CD14-positive monocyte (primary cell): ENCODE data around the gene KCNJ10. TPM values are rescaled to one million over a fixed set of nuclear protein-coding genes. Genes with fewer than 3 reads are reported as not detected.

Source experiments
- DNase-seq, 3 donors: peaks; one replicate each; pipeline ENCODE4 v3.0.0-alpha.2; 2011 to 2022
- H2AFZ ChIP-seq: 2 replicates; pipeline ENCODE4 v1.6.0; 2012; ENCODE audit warnings: mild to moderate bottlenecking, low read depth, low read length, inconsistent platforms; ENCODE audit not compliant: insufficient read depth, poor library complexity, severe bottlenecking
- H3K27ac ChIP-seq, 2 donors: 1 replicate in 1 of 2; 2 replicates in 1 of 2; pipeline ENCODE4 v1.5.1; 2012 to 2013; ENCODE audit warnings: low read length in 2 of 2, control low read depth in 1 of 2, inconsistent platforms in 1 of 2, low read depth in 1 of 2, mild to moderate bottlenecking in 1 of 2
- H3K27me3 ChIP-seq, 2 donors: one replicate each; pipeline versions ENCODE4 v1.6.0 to v1.6.1; 2011 to 2013; ENCODE audit warnings: low read length in 2 of 2; ENCODE audit not compliant: control insufficient read depth in 2 of 2, insufficient read depth in 2 of 2
- H3K36me3 ChIP-seq, 2 donors: replicated peaks in 1 of 2; 1 replicate in 1 of 2; 2 replicates in 1 of 2; pipeline versions ENCODE4 v1.5.1 to v1.6.1; 2012 to 2013; ENCODE audit warnings: low read length in 2 of 2, control low read depth in 1 of 2, inconsistent platforms in 1 of 2, mild to moderate bottlenecking in 1 of 2; ENCODE audit not compliant: insufficient read depth in 2 of 2, control insufficient read depth in 1 of 2
- H3K4me1 ChIP-seq, 2 donors: 1 replicate in 1 of 2; 2 replicates in 1 of 2; pipeline versions ENCODE4 v1.5.1 to v1.6.1; 2012 to 2013; ENCODE audit warnings: low read length in 2 of 2, control low read depth in 1 of 2, inconsistent platforms in 1 of 2, mild to moderate bottlenecking in 1 of 2, moderate library complexity in 1 of 2; ENCODE audit not compliant: insufficient read depth in 2 of 2, control insufficient read depth in 1 of 2
- H3K4me2 ChIP-seq: replicated peaks from 2 replicates; pipeline ENCODE3; 2012; ENCODE audit warnings: low read length, moderate library complexity, mild to moderate bottlenecking; ENCODE audit not compliant: poor library complexity, severe bottlenecking; ENCODE audit errors: extremely low read depth
- H3K4me3 ChIP-seq, 3 experiments: fragments of 200-600 bp in 1 of 3; sonication (generic) in 1 of 3; replicated peaks in 1 of 3; 1 replicate in 2 of 3; 2 replicates in 1 of 3; pipeline ENCODE4 v1.5.1; 2011 to 2013; ENCODE audit warnings: low read length in 3 of 3, mild to moderate bottlenecking in 3 of 3, control low read depth in 2 of 3, low read depth in 2 of 3, inconsistent platforms in 1 of 3, moderate library complexity in 1 of 3
- H3K79me2 ChIP-seq: 2 replicates; pipeline ENCODE4 v1.6.0; 2012; ENCODE audit warnings: mild to moderate bottlenecking, control low read depth, inconsistent platforms, low read length, moderate library complexity; ENCODE audit not compliant: insufficient read depth
- H3K9ac ChIP-seq: 2 replicates; pipeline ENCODE4 v1.6.0; 2017; ENCODE audit warnings: low read length, mild to moderate bottlenecking; ENCODE audit not compliant: insufficient read depth, poor library complexity, severe bottlenecking
- H3K9me3 ChIP-seq, 2 donors: replicated peaks in 1 of 2; 1 replicate in 1 of 2; 2 replicates in 1 of 2; pipeline versions ENCODE4 v1.5.1 to v1.6.1; 2012 to 2013; ENCODE audit warnings: low read length in 2 of 2, control low read depth in 1 of 2; ENCODE audit not compliant: control insufficient read depth in 1 of 2, insufficient read depth in 1 of 2
- H4K20me1 ChIP-seq: 2 replicates; pipeline ENCODE4 v1.6.0; 2012; ENCODE audit warnings: mild to moderate bottlenecking, low read length, control low read depth, moderate library complexity; ENCODE audit not compliant: insufficient read depth
- H3K27ac Mint-ChIP-seq, 7 donors: one replicate each; pipeline ENCODE4 v1.8.0; 2020; ENCODE audit warnings: mild to moderate bottlenecking in 7 of 7, mixed read lengths in 7 of 7, moderate library complexity in 6 of 7, inconsistent platforms in 2 of 7
- H3K27me3 Mint-ChIP-seq, 3 donors: one replicate each; pipeline ENCODE4 v1.8.0; 2021 to 2022; ENCODE audit warnings: low read depth in 3 of 3, mild to moderate bottlenecking in 3 of 3, mixed read lengths in 3 of 3, moderate library complexity in 3 of 3, inconsistent platforms in 1 of 3
- H3K36me3 Mint-ChIP-seq, 2 donors: one replicate each; pipeline ENCODE4 v1.8.0; 2020; ENCODE audit warnings: mixed read lengths in 2 of 2, inconsistent platforms in 1 of 2, mild to moderate bottlenecking in 1 of 2
- H3K4me1 Mint-ChIP-seq: one replicate; pipeline ENCODE4 v1.8.0; 2020; ENCODE audit warnings: mild to moderate bottlenecking, mixed read lengths
- H3K4me3 Mint-ChIP-seq, 2 donors: one replicate each; pipeline ENCODE4 v1.8.0; 2020; ENCODE audit warnings: mild to moderate bottlenecking in 2 of 2, mixed read lengths in 2 of 2, moderate library complexity in 1 of 2
- H3K9me3 Mint-ChIP-seq, 7 donors: one replicate each; pipeline ENCODE4 v1.8.0; 2020 to 2022; ENCODE audit warnings: mixed read lengths in 7 of 7, mild to moderate bottlenecking in 6 of 7, moderate library complexity in 6 of 7, inconsistent platforms in 2 of 7
- WGBS: methylation state at CpG from one replicate; pipeline ENCODE4 v1.1.5; 2013; ENCODE audit warnings: missing lambda C conversion rate; ENCODE audit not compliant: insufficient coverage; 5-methylcytosine and 5-hydroxymethylcytosine counted together
- intact Hi-C, 2 donors: fragments of 100-400 bp; cut with micrococcal nuclease; formaldehyde crosslinking; loops; one replicate each; pipeline versions ENCODE4 v1.15.0 to v1.15.1; 2023
- polyA plus RNA-seq, 3 donors: library from polyadenylated mRNA; depleted of rRNA in 1 of 3; unstranded in 2 of 3; stranded (reverse) in 1 of 3; fragments of 300-500 nt in 2 of 3; fragments of >200 nt in 1 of 3; fragmentation: Illumina TruSeq in 2 of 3; gene quantifications; 1 replicate in 2 of 3; 2 replicates in 1 of 3; pipeline ENCODE4 v1.2.3, GENCODE V29; 2012 to 2021
- TF ChIP-seq, protein P1 (sequence below): fragments of 200-600 bp; IDR thresholded peaks from one replicate; pipeline ENCODE4 v1.8.0; 2022; ENCODE audit warnings: antibody characterized with exemption, mild to moderate bottlenecking

KCNJ10 gene
- polyA plus RNA-seq, 3 donors: 0.23 TPM; not detected in 2

GRCh38 chr1:160076295-160076694 is 6.3 kb upstream of the KCNJ10 start:
- H3K9me3 Mint-ChIP-seq: peaks cover 0 to 2% (median 0%) of the 10 kb centered on the region in 7 donors
- Histone ChIP-seq H3K9ac (no peak overlapping the region), H3K79me2 (no peaks in the 10 kb centered on the region), H3K36me3 (no peaks in the 10 kb centered on the region), H2AFZ (no peak overlapping the region), H4K20me1 (no peaks in the 10 kb centered on the region), H3K4me2 (peak overlapping the region; percentile 38), H3K27me3 (peaks cover 16 to 24% of the 10 kb centered on the region in 2 donors), H3K4me3 (peak overlapping the region in 1 of 3 experiments; percentile 29), H3K4me1 (peaks cover 44 to 49% of the 10 kb centered on the region in 2 donors), H3K27ac (peak overlapping the region; percentile 60 to 72), H3K9me3 (no peaks in the 10 kb centered on the region)
- intact Hi-C loops: no loop called here
- H3K4me3 Mint-ChIP-seq: peak overlapping the region in 1 of 2 donors; percentile 58
- H3K4me1 Mint-ChIP-seq: peaks cover 37% of the 10 kb centered on the region
- 86% methylated on average over 1 of the region's 3 CpGs for WGBS
- DNase-seq: no peak
- peaks cover 0 to 7% of the 10 kb centered on the region in 2 donors for H3K36me3 Mint-ChIP-seq
- TF ChIP-seq, protein P1, sequence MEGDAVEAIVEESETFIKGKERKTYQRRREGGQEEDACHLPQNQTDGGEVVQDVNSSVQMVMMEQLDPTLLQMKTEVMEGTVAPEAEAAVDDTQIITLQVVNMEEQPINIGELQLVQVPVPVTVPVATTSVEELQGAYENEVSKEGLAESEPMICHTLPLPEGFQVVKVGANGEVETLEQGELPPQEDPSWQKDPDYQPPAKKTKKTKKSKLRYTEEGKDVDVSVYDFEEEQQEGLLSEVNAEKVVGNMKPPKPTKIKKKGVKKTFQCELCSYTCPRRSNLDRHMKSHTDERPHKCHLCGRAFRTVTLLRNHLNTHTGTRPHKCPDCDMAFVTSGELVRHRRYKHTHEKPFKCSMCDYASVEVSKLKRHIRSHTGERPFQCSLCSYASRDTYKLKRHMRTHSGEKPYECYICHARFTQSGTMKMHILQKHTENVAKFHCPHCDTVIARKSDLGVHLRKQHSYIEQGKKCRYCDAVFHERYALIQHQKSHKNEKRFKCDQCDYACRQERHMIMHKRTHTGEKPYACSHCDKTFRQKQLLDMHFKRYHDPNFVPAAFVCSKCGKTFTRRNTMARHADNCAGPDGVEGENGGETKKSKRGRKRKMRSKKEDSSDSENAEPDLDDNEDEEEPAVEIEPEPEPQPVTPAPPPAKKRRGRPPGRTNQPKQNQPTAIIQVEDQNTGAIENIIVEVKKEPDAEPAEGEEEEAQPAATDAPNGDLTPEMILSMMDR: no peak
- H3K27me3 Mint-ChIP-seq: peaks cover 16 to 25% (median 21%) of the 10 kb centered on the region in 3 donors
- peak overlapping the region; percentile 16 to 88 (median 82) for H3K27ac Mint-ChIP-seq

DNA sequence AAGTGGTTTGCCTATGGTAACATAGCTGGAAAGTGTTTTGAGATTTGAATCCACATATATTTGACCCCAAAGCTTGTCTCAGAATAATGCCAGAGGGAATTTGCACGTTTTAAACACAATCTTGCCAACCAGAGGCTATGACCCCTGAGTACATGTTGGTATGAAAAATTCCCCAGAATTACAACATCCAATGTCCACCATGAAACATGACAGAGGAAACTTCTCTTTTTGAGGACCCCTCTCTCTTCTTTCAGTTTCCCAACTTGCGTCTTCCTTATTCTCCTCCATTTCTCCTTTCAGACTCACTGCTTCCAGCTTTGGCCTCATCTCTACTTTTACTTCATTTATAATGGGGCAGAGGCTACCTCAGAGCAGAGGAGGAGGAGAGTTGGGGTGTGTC is 5.9 kb upstream of the KCNJ10 start:
- H3K4me3 Mint-ChIP-seq: peak overlapping the region in 1 of 2 donors; percentile 58
- TF ChIP-seq, protein P1: no peak
- no peaks in the 10 kb centered on the region for H3K9me3 ChIP-seq
- H3K4me3 ChIP-seq: peak overlapping the region in 1 of 3 experiments; percentile 29
- no peaks in the 10 kb centered on the region for H3K79me2 ChIP-seq
- peaks cover 0 to 2% (median 0%) of the 10 kb centered on the region in 7 donors for H3K9me3 Mint-ChIP-seq
- H3K36me3 Mint-ChIP-seq: peaks cover 0 to 8% of the 10 kb centered on the region in 2 donors
- H4K20me1 ChIP-seq: no peaks in the 10 kb centered on the region
- H2AFZ ChIP-seq: no peak overlapping the region
- peak; percentile 58 to 89 (median 77) for DNase-seq
- H3K4me2 ChIP-seq: peak overlapping the region; percentile 38
- peaks cover 47 to 54% of the 10 kb centered on the region in 2 donors for H3K4me1 ChIP-seq
- H3K4me1 Mint-ChIP-seq: peaks cover 35% of the 10 kb centered on the region
- peaks cover 11 to 23% (median 19%) of the 10 kb centered on the region in 3 donors for H3K27me3 Mint-ChIP-seq
- H3K36me3 ChIP-seq: no peaks in the 10 kb centered on the region
- peaks cover 18 to 25% of the 10 kb centered on the region in 2 donors for H3K27me3 ChIP-seq
- intact Hi-C loops: no loop called here
- peak overlapping the region; percentile 16 to 91 (median 86) for H3K27ac Mint-ChIP-seq
- WGBS: no CpG with 5 or more reads among the region's 2 CpGs
- H3K9ac ChIP-seq: no peak overlapping the region
- H3K27ac ChIP-seq: peak overlapping the region; percentile 60 to 72
